ENCODE data around the gene COX6B1. TPM values are rescaled to one million over a fixed set of nuclear protein-coding genes. Genes with fewer than 3 reads are reported as not detected.
A peak's percentile ranks its signal among the peaks of the same experiment; 100 is the strongest.

Gene COX6B1
- total RNA-seq, 1 donor from 2014 or later, result 448 TPM

GRCh38 chr19:35695895-35696422 is 47.8 kb downstream of the COX6B1 start:
- no peak for TF ChIP-seq CTCF (IDR thresholded peaks at IDR 0.05; ENCODE audit: partially characterized antibody, unreplicated experiment)
- Mint-ChIP-seq H3K27me3 (ENCODE audit: unreplicated experiment) (no peaks in the 10 kb centered on the region), H3K9me3 (ENCODE audit: unreplicated experiment) (no peaks in the 10 kb centered on the region), H3K4me3 (ENCODE audit: unreplicated experiment) (no peak overlapping the region), H3K4me1 (ENCODE audit: low read depth, unreplicated experiment) (no peaks in the 10 kb centered on the region), H3K36me3 (ENCODE audit: unreplicated experiment) (no peaks in the 10 kb centered on the region), H3K27ac (ENCODE audit: unreplicated experiment) (no peak overlapping the region)
- DNase-seq, result no peak

- no peak overlapping the region for H3K27ac Mint-ChIP-seq (ENCODE audit: unreplicated experiment)
- H3K27me3 Mint-ChIP-seq (ENCODE audit: unreplicated experiment), result no peaks in the 10 kb centered on the region
- H3K4me1 Mint-ChIP-seq (ENCODE audit: low read depth, unreplicated experiment), result no peaks in the 10 kb centered on the region
- no peaks in the 10 kb centered on the region for H3K36me3 Mint-ChIP-seq (ENCODE audit: unreplicated experiment)
- no peaks in the 10 kb centered on the region for H3K9me3 Mint-ChIP-seq (ENCODE audit: unreplicated experiment)
- H3K4me3 Mint-ChIP-seq (ENCODE audit: unreplicated experiment), result no peak overlapping the region
- DNase-seq, result no peak
- no peak for TF ChIP-seq CTCF (IDR thresholded peaks at IDR 0.05; ENCODE audit: partially characterized antibody, unreplicated experiment)
Observed at GRCh38 chr19:35696835-35697234, 48.7 kb downstream of the COX6B1 start.

GRCh38 chr19:35702223-35703012 is 54.3 kb downstream of the COX6B1 start:
- H3K27ac Mint-ChIP-seq (ENCODE audit: unreplicated experiment), result peak overlapping the region; percentile 93
- TF ChIP-seq CTCF (IDR thresholded peaks at IDR 0.05; ENCODE audit: partially characterized antibody, unreplicated experiment), result no peak
- peak; percentile 91 for DNase-seq
- H3K4me3 Mint-ChIP-seq (ENCODE audit: unreplicated experiment), result peak overlapping the region; percentile 100
- no peaks in the 10 kb centered on the region for H3K36me3 Mint-ChIP-seq (ENCODE audit: unreplicated experiment)
- H3K9me3 Mint-ChIP-seq (ENCODE audit: unreplicated experiment), result peaks cover 2% of the 10 kb centered on the region
- peaks cover 4% of the 10 kb centered on the region for H3K27me3 Mint-ChIP-seq (ENCODE audit: unreplicated experiment)
- H3K4me1 Mint-ChIP-seq (ENCODE audit: low read depth, unreplicated experiment), result no peaks in the 10 kb centered on the region

- Mint-ChIP-seq H3K27ac (ENCODE audit: unreplicated experiment) (no peak overlapping the region), H3K9me3 (ENCODE audit: unreplicated experiment) (peaks cover 2% of the 10 kb centered on the region), H3K36me3 (ENCODE audit: unreplicated experiment) (no peaks in the 10 kb centered on the region), H3K27me3 (ENCODE audit: unreplicated experiment) (peaks cover 4% of the 10 kb centered on the region), H3K4me3 (ENCODE audit: unreplicated experiment) (no peak overlapping the region), H3K4me1 (ENCODE audit: low read depth, unreplicated experiment) (no peaks in the 10 kb centered on the region)
- no peak for DNase-seq
- TF ChIP-seq CTCF (IDR thresholded peaks at IDR 0.05; ENCODE audit: partially characterized antibody, unreplicated experiment), result no peak
Observed at GRCh38 chr19:35703343-35703742, 55.2 kb downstream of the COX6B1 start.

- DNase-seq, result no peak
- Mint-ChIP-seq H3K4me1 (ENCODE audit: low read depth, unreplicated experiment) (no peaks in the 10 kb centered on the region), H3K27me3 (ENCODE audit: unreplicated experiment) (peaks cover 7% of the 10 kb centered on the region), H3K36me3 (ENCODE audit: unreplicated experiment) (no peaks in the 10 kb centered on the region), H3K4me3 (ENCODE audit: unreplicated experiment) (no peak within 1 kb of the TSS), H3K9me3 (ENCODE audit: unreplicated experiment) (peaks cover 4% of the 10 kb centered on the region), H3K27ac (ENCODE audit: unreplicated experiment) (no peak within 1 kb of the TSS)
- TF ChIP-seq CTCF (IDR thresholded peaks at IDR 0.05; ENCODE audit: partially characterized antibody, unreplicated experiment), result no peak
Observed at GRCh38 chr19:35704218-35704617, 56.1 kb downstream of the COX6B1 start, which contains the start of gene ZBTB32. ZBTB32 (plus strand) TSS chr19:35704558; CDS start chr19:35714627, 10,069 bp downstream.
